ENCODE measurements around the gene HOXB2.

Gene HOXB2

GRCh38 chr17:48553826-48554225 is 8.9 kb upstream of the HOXB2 start:
- no peak for DNase-seq (ENCODE audit: low read depth in 1 of 2, low spot score in 1 of 2)

- no peak for DNase-seq (ENCODE audit: low read depth in 1 of 2, low spot score in 1 of 2)
Observed at GRCh38 chr17:48553190-48553547, 8.3 kb upstream of the HOXB2 start.

- DNase-seq (ENCODE audit: low read depth in 1 of 2, low spot score in 1 of 2) = no peak
Observed at GRCh38 chr17:48552466-48553189, 7.7 kb upstream of the HOXB2 start.

- DNase-seq (ENCODE audit: low read depth in 1 of 2, low spot score in 1 of 2) = no peak
Observed at GRCh38 chr17:48551596-48552465, 6.9 kb upstream of the HOXB2 start.

GRCh38 chr17:48551214-48551555 is 6.3 kb upstream of the HOXB2 start:
- no peak for DNase-seq (ENCODE audit: low read depth in 1 of 2, low spot score in 1 of 2)

- DNase-seq (ENCODE audit: low read depth in 1 of 2, low spot score in 1 of 2) = no peak
Observed at GRCh38 chr17:48550502-48551213, 5.7 kb upstream of the HOXB2 start.

GRCh38 chr17:48549914-48550501 is 5.1 kb upstream of the HOXB2 start:
- no peak for DNase-seq (ENCODE audit: low read depth in 1 of 2, low spot score in 1 of 2)

- no peak for DNase-seq (ENCODE audit: low read depth in 1 of 2, low spot score in 1 of 2)
Observed at GRCh38 chr17:48549281-48549630, 4.3 kb upstream of the HOXB2 start.

- DNase-seq (ENCODE audit: low read depth in 1 of 2, low spot score in 1 of 2) = no peak
Observed at GRCh38 chr17:48548523-48549280, 3.8 kb upstream of the HOXB2 start.

GRCh38 chr17:48547808-48548522 is 3.1 kb upstream of the HOXB2 start:
- no peak for DNase-seq (ENCODE audit: low read depth in 1 of 2, low spot score in 1 of 2)

GRCh38 chr17:48546924-48547807 is 2.3 kb upstream of the HOXB2 start:
- no peak for DNase-seq (ENCODE audit: low read depth in 1 of 2, low spot score in 1 of 2)

- no peak for DNase-seq (ENCODE audit: low read depth in 1 of 2, low spot score in 1 of 2)
Observed at GRCh38 chr17:48546137-48546923, 1.4 kb upstream of the HOXB2 start.

- no peak for DNase-seq (ENCODE audit: low read depth in 1 of 2, low spot score in 1 of 2)
Observed at GRCh38 chr17:48545539-48545938, 630 bp upstream of the HOXB2 start.

GRCh38 chr17:48544349-48545021 is 424 bp downstream of the HOXB2 start:
- DNase-seq (ENCODE audit: low read depth in 1 of 2, low spot score in 1 of 2) = no peak

- DNase-seq (ENCODE audit: low read depth in 1 of 2, low spot score in 1 of 2) = peak in 1 of 2 donors; percentile 21
Observed at GRCh38 chr17:48543854-48544348, 1.0 kb downstream of the HOXB2 start.

GRCh38 chr17:48543107-48543853 is 1.6 kb downstream of the HOXB2 start:
- peak; percentile 21 to 32 for DNase-seq (ENCODE audit: low read depth in 1 of 2, low spot score in 1 of 2)

- no peak for DNase-seq (ENCODE audit: low read depth in 1 of 2, low spot score in 1 of 2)
Observed at GRCh38 chr17:48542698-48543106, 2.2 kb downstream of the HOXB2 start.
